ENCODE data around the gene STOML1. TPM values are rescaled to one million over a fixed set of nuclear protein-coding genes. Genes with fewer than 3 reads are reported as not detected.

STOML1 gene
- total and polyA plus RNA-seq, 9 of the 15 experiments (the other 6 are each of a cell fraction or from before 2014, with no cell fraction given) = 0.25 to 9.7 (median 4.6) TPM

DNA sequence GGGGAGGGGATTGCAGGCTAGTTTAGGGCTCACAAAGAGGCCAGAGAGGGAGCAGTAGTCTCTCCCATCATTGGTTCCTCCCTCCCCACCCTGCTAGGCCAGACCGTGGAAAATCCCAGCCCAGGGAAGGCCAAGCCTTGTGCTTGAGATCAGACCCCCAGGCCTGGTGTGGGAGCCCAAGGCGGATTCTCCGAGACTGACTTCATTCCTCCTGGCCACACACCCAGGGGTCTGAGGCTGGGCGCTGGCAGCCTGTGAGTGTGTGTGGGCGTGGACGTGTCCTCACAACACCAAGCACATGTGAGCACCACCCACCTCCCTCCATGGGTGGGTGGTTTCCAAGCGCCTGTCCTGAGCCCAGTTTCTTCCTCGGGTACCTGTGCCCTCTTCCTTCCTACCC, 61.7 kb downstream of the STOML1 start:
- H4K20me1 ChIP-seq (replicated peaks; ENCODE audit: control insufficient read depth, insufficient read depth, low read length) = 0 out of 2 replicates have a peak, but pooled peaks cover 3% of the 10 kb centered on the region
- no peaks in the 10 kb centered on the region for H3K36me3 ChIP-seq (ENCODE audit: control insufficient read depth, insufficient read depth, low read length)
- in situ Hi-C loops (cut with MboI) (no loop called here), intact Hi-C loops (cut with micrococcal nuclease) (no loop called here)
- CTCF ChIA-PET (ENCODE audit: low intra/inter-chr PET ratio) = no interaction called here
- no peaks in the 10 kb centered on the region for H3K79me2 ChIP-seq (ENCODE audit: control insufficient read depth, insufficient read depth, low read length)
- DNase-seq (ENCODE audit: extremely low read depth in 1 of 4, low spot score in 3 of 4) = no peak
- ATAC-seq = no peak
- H3K4me3 ChIP-seq = no peak overlapping the region
- no peak overlapping the region for H3K27ac ChIP-seq (ENCODE audit: extremely low read depth, low read depth, low read length)
- WGBS (ENCODE audit: insufficient coverage, low coverage, missing lambda C conversion rate) = 2% methylated on average over 7 of the region's 8 CpGs
- H3K27me3 ChIP-seq (ENCODE audit: control insufficient read depth in 2 of 2, insufficient read depth in 2 of 2, low read length in 2 of 2) = peaks cover 6 to 60% of the 10 kb centered on the region in 2 experiments; a peak in 4 of 5 replicates
- no peak overlapping the region for H3K4me2 ChIP-seq (ENCODE audit: insufficient read depth, low read length)
- TF ChIP-seq HDAC6 (IDR thresholded peaks at IDR 0.05; ENCODE audit: low read depth, low read length) (no peak), RNF2 (IDR thresholded peaks at IDR 0.05) (no peak), ZNF586 (CRISPR knock-in tag; conservative IDR thresholded peaks at IDR 0.05) (no peak), ZNF239 (CRISPR knock-in tag; IDR thresholded peaks at IDR 0.05) (no peak), POLR3G (IDR thresholded peaks at IDR 0.05; ENCODE audit: extremely low read depth, insufficient read length, insufficient replicate concordance) (no peak), ZNF436 (CRISPR knock-in tag; IDR thresholded peaks at IDR 0.05) (no peak), DDX20 (tag; IDR thresholded peaks at IDR 0.05; ENCODE audit: low read depth) (no peak), KLF13 (tag; IDR thresholded peaks at IDR 0.05; ENCODE audit: borderline replicate concordance, low read depth) (no peak), RBM14 (IDR thresholded peaks at IDR 0.05; ENCODE audit: borderline replicate concordance, insufficient read depth, low read depth, low read length) (no peak)
- TF ChIP-seq, protein P1, sequence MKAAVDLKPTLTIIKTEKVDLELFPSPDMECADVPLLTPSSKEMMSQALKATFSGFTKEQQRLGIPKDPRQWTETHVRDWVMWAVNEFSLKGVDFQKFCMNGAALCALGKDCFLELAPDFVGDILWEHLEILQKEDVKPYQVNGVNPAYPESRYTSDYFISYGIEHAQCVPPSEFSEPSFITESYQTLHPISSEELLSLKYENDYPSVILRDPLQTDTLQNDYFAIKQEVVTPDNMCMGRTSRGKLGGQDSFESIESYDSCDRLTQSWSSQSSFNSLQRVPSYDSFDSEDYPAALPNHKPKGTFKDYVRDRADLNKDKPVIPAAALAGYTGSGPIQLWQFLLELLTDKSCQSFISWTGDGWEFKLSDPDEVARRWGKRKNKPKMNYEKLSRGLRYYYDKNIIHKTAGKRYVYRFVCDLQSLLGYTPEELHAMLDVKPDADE (conservative IDR thresholded peaks at IDR 0.05; ENCODE audit: control insufficient read depth, low read depth, low read length) = no peak
- TF ChIP-seq, protein P2, sequence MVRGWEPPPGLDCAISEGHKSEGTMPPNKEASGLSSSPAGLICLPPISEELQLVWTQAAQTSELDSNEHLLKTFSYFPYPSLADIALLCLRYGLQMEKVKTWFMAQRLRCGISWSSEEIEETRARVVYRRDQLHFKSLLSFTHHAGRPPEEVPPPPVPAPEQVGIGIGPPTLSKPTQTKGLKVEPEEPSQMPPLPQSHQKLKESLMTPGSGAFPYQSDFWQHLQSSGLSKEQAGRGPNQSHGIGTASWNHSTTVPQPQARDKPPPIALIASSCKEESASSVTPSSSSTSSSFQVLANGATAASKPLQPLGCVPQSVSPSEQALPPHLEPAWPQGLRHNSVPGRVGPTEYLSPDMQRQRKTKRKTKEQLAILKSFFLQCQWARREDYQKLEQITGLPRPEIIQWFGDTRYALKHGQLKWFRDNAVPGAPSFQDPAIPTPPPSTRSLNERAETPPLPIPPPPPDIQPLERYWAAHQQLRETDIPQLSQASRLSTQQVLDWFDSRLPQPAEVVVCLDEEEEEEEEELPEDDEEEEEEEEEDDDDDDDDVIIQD (CRISPR knock-in tag; IDR thresholded peaks at IDR 0.05) = no peak
- TF ChIP-seq, protein P3, sequence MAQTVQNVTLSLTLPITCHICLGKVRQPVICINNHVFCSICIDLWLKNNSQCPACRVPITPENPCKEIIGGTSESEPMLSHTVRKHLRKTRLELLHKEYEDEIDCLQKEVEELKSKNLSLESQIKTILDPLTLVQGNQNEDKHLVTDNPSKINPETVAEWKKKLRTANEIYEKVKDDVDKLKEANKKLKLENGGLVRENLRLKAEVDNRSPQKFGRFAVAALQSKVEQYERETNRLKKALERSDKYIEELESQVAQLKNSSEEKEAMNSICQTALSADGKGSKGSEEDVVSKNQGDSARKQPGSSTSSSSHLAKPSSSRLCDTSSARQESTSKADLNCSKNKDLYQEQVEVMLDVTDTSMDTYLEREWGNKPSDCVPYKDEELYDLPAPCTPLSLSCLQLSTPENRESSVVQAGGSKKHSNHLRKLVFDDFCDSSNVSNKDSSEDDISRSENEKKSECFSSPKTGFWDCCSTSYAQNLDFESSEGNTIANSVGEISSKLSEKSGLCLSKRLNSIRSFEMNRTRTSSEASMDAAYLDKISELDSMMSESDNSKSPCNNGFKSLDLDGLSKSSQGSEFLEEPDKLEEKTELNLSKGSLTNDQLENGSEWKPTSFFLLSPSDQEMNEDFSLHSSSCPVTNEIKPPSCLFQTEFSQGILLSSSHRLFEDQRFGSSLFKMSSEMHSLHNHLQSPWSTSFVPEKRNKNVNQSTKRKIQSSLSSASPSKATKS (CRISPR knock-in tag; IDR thresholded peaks at IDR 0.05) = no peak
- H2AFZ ChIP-seq (ENCODE audit: low read depth, low read length) = no peak overlapping the region
- peaks cover 4 to 22% of the 10 kb centered on the region in 2 experiments; a peak in 3 of 5 replicates for H3K4me1 ChIP-seq (replicated peaks in 1 of 2; ENCODE audit: control insufficient read depth in 2 of 2, insufficient read depth in 2 of 2, low read length in 2 of 2)
- no peaks in the 10 kb centered on the region for H3K9me1 ChIP-seq (ENCODE audit: control insufficient read depth, insufficient read depth, low read length)
- BruUV-seq (replicated peaks) = no TSS peak
- no peaks in the 10 kb centered on the region for H3K9me3 ChIP-seq (replicated peaks; ENCODE audit: control insufficient read depth, insufficient read depth, low read depth, low read length)
- no peak for FAIRE-seq
- H3K9ac ChIP-seq (ENCODE audit: insufficient read depth in 1 of 2, low read depth in 2 of 2, low read length in 2 of 2) = 0 out of 4 replicates have a peak overlapping the region, but pooled peaks of 1 of the 2 experiments have one; percentile 33
- POLR2A ChIA-PET = interaction anchor here (0.6 kb wide), 1 partner anchor 25 kb away, joined by 3 read pairs; no protein-coding TSS in a partner anchor
